Right atrium auricular region (tissue), 2 donors: Measurements from ENCODE around the gene TRUB1. TPM values are rescaled to one million over a fixed set of nuclear protein-coding genes. Genes with fewer than 3 reads are reported as not detected.

Experiments used
- DNase-seq: peaks from one replicate; pipeline ENCODE4 v3.0.0-alpha.2; 2019; ENCODE audit warnings: low spot score
- H3K27ac ChIP-seq, 2 donors: fragments of 200-600 bp; sonication (generic); 1 replicate in 1 of 2; 2 replicates in 1 of 2; pipeline ENCODE4 v1.5.1; 2016 to 2019
- H3K27me3 ChIP-seq, 2 donors: fragments of 200-600 bp; sonication (generic); one replicate each; pipeline versions ENCODE4 v1.5.1 to v1.6.0; 2017 to 2019
- H3K36me3 ChIP-seq: fragments of 200-600 bp; sonication (generic); one replicate; pipeline ENCODE4 v1.5.1; 2016
- H3K4me1 ChIP-seq, 2 donors: fragments of 200-600 bp; sonication (generic); one replicate each; pipeline versions ENCODE4 v1.5.1 to v1.6.0; 2017 to 2019
- H3K4me3 ChIP-seq, 2 donors: fragments of 200-600 bp; sonication (generic); 1 replicate in 1 of 2; 2 replicates in 1 of 2; pipeline ENCODE4 v1.5.1; 2017 to 2019; ENCODE audit warnings: mild to moderate bottlenecking in 1 of 2, moderate library complexity in 1 of 2
- H3K9me3 ChIP-seq, 2 donors: fragments of 200-600 bp; sonication (generic); one replicate each; pipeline ENCODE4 v1.5.1; 2019
- CTCF ChIP-seq, 2 donors: fragments of 200-600 bp; sonication (generic); IDR thresholded peaks; one replicate each; pipeline ENCODE4 v1.5.1; 2019; ENCODE audit warnings: antibody characterized with exemption in 2 of 2
- total RNA-seq, 2 donors: library from RNA; depleted of rRNA; stranded (reverse); fragments of >200 nt; gene quantifications; one replicate each; pipeline ENCODE4 v1.1.0, GENCODE V29; 2016

Gene TRUB1
- total RNA-seq, 2 donors from 2014 or later: 15.3 to 22.9 TPM

DNA sequence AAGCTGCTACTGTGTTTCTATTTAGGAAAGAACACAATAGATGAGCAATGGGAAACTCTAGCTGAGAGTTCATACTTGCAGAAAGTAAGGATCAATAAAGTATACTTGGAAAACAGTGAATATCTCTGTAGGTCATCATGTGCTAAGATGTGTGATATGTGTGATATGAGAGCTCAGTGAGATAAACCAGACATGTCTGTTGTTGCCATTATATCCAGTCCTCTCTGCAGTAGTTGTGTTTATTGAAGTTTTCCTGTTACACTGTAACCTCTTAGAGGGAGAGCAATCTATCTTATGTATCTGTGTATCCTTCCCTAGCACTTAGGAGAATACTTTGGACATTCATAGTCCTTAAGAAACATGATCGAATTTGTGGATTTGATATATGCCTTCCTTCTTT lies 19.1 kb downstream of the TRUB1 start:
- Histone ChIP-seq H3K27me3 (no peaks in the 10 kb centered on the region), H3K4me3 (no peak overlapping the region), H3K27ac (no peak overlapping the region), H3K9me3 (no peaks in the 10 kb centered on the region), H3K4me1 (peaks cover 0 to 2% of the 10 kb centered on the region in 2 donors), H3K36me3 (no peaks in the 10 kb centered on the region)
- TF ChIP-seq CTCF (IDR thresholded peaks at IDR 0.05): no peak
- DNase-seq: no peak

- H3K27ac ChIP-seq: no peak overlapping the region
- no peaks in the 10 kb centered on the region for H3K36me3 ChIP-seq
- H3K27me3 ChIP-seq: no peaks in the 10 kb centered on the region
- no peak for TF ChIP-seq CTCF (IDR thresholded peaks at IDR 0.05)
- H3K9me3 ChIP-seq: no peaks in the 10 kb centered on the region
- H3K4me1 ChIP-seq: peaks cover 0 to 5% of the 10 kb centered on the region in 2 donors
- no peak for DNase-seq
- no peak overlapping the region for H3K4me3 ChIP-seq
These were observed 19.7 kb downstream of the TRUB1 start for GRCh38 chr10:114957673-114958072.

DNA sequence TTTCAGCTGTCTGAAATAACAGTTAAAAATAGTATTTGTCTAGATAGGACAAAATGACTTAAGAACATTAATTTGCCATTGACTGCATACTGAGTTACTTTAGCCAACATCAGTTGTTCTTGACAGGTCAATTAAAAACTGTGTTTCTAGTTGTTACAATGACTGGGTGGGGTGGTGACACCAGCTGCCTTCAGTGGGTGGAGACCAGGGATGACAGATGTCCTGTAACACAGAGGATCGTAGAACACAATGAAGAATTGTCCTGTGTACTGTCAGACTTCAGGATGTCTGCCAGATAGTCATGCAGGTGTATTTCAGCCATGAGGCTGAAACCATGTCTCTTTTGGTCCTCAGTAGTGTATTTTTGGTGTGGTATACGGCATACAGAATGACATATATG lies 24.4 kb downstream of the TRUB1 start:
- H3K27ac ChIP-seq: no peak overlapping the region
- DNase-seq: no peak

GRCh38 chr10:114963908-114964307 lies 25.9 kb downstream of the TRUB1 start:
- no peak overlapping the region for H3K27ac ChIP-seq
- no peaks in the 10 kb centered on the region for H3K27me3 ChIP-seq
- no peaks in the 10 kb centered on the region for H3K9me3 ChIP-seq
- peaks cover 0 to 5% of the 10 kb centered on the region in 2 donors for H3K4me1 ChIP-seq
- no peak for TF ChIP-seq CTCF (IDR thresholded peaks at IDR 0.05)
- H3K36me3 ChIP-seq: no peaks in the 10 kb centered on the region
- DNase-seq: no peak
- no peak overlapping the region for H3K4me3 ChIP-seq

More for the DNA sequence above, 24.4 kb downstream of the TRUB1 start:
- no peak for TF ChIP-seq CTCF (IDR thresholded peaks at IDR 0.05)
- Histone ChIP-seq H3K27me3 (no peaks in the 10 kb centered on the region), H3K36me3 (no peaks in the 10 kb centered on the region), H3K4me3 (no peak overlapping the region), H3K9me3 (no peaks in the 10 kb centered on the region), H3K4me1 (peaks cover 0 to 5% of the 10 kb centered on the region in 2 donors)

DNA sequence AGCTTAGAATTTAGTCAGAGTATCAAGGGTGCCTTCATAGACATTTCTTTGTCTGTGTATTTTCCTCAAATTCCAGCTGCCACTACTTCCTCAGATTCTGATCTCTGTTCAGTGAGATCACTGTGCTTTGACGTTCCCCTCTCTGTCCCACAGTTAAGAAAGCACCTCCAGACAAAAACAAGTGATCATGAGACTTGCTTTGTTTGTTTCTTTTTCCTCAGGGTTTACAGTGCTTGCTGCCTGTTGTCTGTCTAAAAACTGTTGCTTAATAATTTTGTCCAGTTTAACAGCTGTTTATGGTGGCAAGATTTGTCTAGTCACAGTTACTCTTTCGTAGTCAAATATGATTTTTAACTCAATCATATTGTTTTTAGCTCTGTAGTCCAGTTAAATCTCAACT lies 29.1 kb downstream of the TRUB1 start:
- DNase-seq: no peak
- TF ChIP-seq CTCF (IDR thresholded peaks at IDR 0.05): no peak
- Histone ChIP-seq H3K9me3 (no peaks in the 10 kb centered on the region), H3K4me3 (no peak overlapping the region), H3K4me1 (peaks cover 0 to 3% of the 10 kb centered on the region in 2 donors), H3K27ac (no peak overlapping the region), H3K27me3 (no peaks in the 10 kb centered on the region), H3K36me3 (no peaks in the 10 kb centered on the region)

DNA sequence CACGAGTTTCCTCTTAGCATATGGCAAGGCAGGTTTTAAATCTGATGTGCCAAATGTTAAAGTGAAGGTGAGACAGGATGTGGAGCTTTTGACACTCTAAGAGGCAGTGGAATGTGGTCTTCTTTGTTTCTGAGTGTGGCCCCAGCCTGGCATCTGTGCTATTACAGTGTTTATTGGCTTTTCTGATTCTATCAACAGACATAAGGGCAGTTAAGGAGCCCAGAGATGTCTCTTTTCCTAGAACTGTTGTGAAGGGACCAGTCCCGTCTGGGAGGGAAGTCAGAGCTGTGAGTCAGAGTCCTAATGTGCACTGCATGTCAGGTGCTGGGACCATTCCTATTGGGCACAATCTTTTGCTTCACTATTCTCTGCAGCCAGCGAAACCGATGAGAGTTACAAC lies 32.5 kb downstream of the TRUB1 start:
- Histone ChIP-seq H3K27ac (no peak overlapping the region), H3K4me3 (no peak overlapping the region), H3K4me1 (no peaks in the 10 kb centered on the region), H3K36me3 (no peaks in the 10 kb centered on the region), H3K9me3 (no peaks in the 10 kb centered on the region), H3K27me3 (no peaks in the 10 kb centered on the region)
- no peak for DNase-seq
- no peak for TF ChIP-seq CTCF (IDR thresholded peaks at IDR 0.05)
